Measurements from ENCODE around the gene MFSD2B.

- TF ChIP-seq EP300 (IDR thresholded peaks at IDR 0.05) (no peak), CTCF (IDR thresholded peaks at IDR 0.05) (no peak), POLR2AphosphoS5 (IDR thresholded peaks at IDR 0.05) (no peak), POLR2A (IDR thresholded peaks at IDR 0.05) (no peak)
Observed at GRCh38 chr2:24052951-24053350, 43.1 kb downstream of the MFSD2B start.
